ENCODE results near the gene HES3.

GRCh38 chr1:6251233-6251632 is 7.3 kb downstream of the HES3 start:
- TF ChIP-seq, protein P1, sequence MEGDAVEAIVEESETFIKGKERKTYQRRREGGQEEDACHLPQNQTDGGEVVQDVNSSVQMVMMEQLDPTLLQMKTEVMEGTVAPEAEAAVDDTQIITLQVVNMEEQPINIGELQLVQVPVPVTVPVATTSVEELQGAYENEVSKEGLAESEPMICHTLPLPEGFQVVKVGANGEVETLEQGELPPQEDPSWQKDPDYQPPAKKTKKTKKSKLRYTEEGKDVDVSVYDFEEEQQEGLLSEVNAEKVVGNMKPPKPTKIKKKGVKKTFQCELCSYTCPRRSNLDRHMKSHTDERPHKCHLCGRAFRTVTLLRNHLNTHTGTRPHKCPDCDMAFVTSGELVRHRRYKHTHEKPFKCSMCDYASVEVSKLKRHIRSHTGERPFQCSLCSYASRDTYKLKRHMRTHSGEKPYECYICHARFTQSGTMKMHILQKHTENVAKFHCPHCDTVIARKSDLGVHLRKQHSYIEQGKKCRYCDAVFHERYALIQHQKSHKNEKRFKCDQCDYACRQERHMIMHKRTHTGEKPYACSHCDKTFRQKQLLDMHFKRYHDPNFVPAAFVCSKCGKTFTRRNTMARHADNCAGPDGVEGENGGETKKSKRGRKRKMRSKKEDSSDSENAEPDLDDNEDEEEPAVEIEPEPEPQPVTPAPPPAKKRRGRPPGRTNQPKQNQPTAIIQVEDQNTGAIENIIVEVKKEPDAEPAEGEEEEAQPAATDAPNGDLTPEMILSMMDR (IDR thresholded peaks at IDR 0.05; ENCODE audit: insufficient read depth, low read length, poor library complexity, severe bottlenecking), result no peak
- TF ChIP-seq EZH2phosphoT487 (conservative IDR thresholded peaks at IDR 0.05; ENCODE audit: low read length), result no peak
